Measurements from ENCODE around the gene PER2. TPM values are rescaled to one million over a fixed set of nuclear protein-coding genes. Genes with fewer than 3 reads are reported as not detected.

PER2 gene
- total RNA-seq, 1 experiment from 2014 or later, result 6.6 TPM

DNA sequence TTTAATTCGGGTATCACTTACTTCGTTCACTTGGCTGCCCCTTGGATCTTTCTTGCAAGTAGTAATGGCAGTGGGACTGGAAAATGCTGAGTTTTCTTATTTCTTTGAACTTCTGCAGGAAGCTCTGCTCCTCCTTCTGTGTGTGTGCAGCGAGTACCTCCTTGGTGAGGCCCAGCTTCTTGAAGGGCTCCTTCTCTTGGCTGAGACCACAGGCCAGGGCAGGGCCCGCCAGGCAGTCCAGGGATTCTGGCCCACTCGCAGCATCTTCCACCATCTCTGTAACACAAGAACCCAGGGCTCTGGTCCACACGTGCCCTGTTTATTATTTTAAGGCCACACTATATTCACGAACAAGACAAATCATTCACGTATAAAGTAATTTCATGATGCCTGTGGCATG lies 32.8 kb downstream of the PER2 start (continued):
- TF ChIP-seq SMAD4 (CRISPR knock-in tag; IDR thresholded peaks at IDR 0.05) (no peak), MYBL2 (CRISPR knock-in tag; IDR thresholded peaks at IDR 0.05) (no peak), FOXP1 (CRISPR knock-in tag; IDR thresholded peaks at IDR 0.05; ENCODE audit: borderline replicate concordance) (no peak)
- TF ChIP-seq, protein P1, sequence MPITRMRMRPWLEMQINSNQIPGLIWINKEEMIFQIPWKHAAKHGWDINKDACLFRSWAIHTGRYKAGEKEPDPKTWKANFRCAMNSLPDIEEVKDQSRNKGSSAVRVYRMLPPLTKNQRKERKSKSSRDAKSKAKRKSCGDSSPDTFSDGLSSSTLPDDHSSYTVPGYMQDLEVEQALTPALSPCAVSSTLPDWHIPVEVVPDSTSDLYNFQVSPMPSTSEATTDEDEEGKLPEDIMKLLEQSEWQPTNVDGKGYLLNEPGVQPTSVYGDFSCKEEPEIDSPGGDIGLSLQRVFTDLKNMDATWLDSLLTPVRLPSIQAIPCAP (CRISPR knock-in tag; IDR thresholded peaks at IDR 0.05), result no peak
- TF ChIP-seq, protein P2, sequence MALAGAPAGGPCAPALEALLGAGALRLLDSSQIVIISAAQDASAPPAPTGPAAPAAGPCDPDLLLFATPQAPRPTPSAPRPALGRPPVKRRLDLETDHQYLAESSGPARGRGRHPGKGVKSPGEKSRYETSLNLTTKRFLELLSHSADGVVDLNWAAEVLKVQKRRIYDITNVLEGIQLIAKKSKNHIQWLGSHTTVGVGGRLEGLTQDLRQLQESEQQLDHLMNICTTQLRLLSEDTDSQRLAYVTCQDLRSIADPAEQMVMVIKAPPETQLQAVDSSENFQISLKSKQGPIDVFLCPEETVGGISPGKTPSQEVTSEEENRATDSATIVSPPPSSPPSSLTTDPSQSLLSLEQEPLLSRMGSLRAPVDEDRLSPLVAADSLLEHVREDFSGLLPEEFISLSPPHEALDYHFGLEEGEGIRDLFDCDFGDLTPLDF (CRISPR knock-in tag; IDR thresholded peaks at IDR 0.05), result no peak

DNA sequence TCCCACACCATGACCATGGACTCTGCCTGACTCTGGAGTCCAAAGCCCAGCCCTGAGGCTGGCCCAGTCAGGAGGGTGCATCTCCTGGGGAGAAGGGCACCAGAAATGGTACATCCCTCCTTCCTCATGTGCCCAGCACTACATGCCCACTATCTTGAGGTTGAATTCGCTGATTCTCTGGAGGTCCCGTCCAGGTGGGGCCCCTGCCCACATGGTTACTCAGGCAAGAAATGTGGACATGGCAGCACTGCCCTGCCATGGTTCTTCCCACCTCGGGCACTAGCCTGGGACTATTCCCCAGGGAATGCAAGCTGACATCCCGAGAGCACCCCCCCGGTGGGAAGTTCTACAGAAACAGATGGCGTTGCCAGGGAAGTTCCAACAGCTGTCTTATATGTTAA lies 33.3 kb downstream of the PER2 start:
- DNase-seq (ENCODE audit: low spot score) (no peak), ATAC-seq (no peak)
- ChIA-PET POLR2A (no interaction called here), CTCF (interaction anchor here (1.2 to 2.9 kb wide), 2 partner anchors 9 to 12 kb away, joined by 5 to 16 read pairs; no protein-coding TSS in a partner anchor)
- Mint-ChIP-seq H3K9me3 (no peaks in the 10 kb centered on the region), H3K36me3 (no peaks in the 10 kb centered on the region; the same call in 1 of the 2 replicates), H3K4me3 (no peak overlapping the region), H3K4me1 (0 out of 2 replicates have a peak, but pooled peaks cover 2% of the 10 kb centered on the region), H3K27me3 (ENCODE audit: low read depth) (no peaks in the 10 kb centered on the region), H3K27ac (no peak overlapping the region)
- TF ChIP-seq ZNF232 (CRISPR knock-in tag; IDR thresholded peaks at IDR 0.05) (no peak), FOXJ3 (CRISPR knock-in tag; IDR thresholded peaks at IDR 0.05; ENCODE audit: borderline replicate concordance) (no peak), ZNF317 (CRISPR knock-in tag; IDR thresholded peaks at IDR 0.05; ENCODE audit: borderline replicate concordance, low read depth) (no peak), ZNF121 (CRISPR knock-in tag; IDR thresholded peaks at IDR 0.05) (no peak), SMAD4 (CRISPR knock-in tag; IDR thresholded peaks at IDR 0.05) (no peak), ZNF219 (CRISPR knock-in tag; IDR thresholded peaks at IDR 0.05; ENCODE audit: borderline replicate concordance) (no peak), RORB (CRISPR knock-in tag; IDR thresholded peaks at IDR 0.05) (no peak), NR2C2 (CRISPR knock-in tag; IDR thresholded peaks at IDR 0.05) (no peak), JAZF1 (CRISPR knock-in tag; IDR thresholded peaks at IDR 0.05) (no peak)
- TF ChIP-seq, protein P3, sequence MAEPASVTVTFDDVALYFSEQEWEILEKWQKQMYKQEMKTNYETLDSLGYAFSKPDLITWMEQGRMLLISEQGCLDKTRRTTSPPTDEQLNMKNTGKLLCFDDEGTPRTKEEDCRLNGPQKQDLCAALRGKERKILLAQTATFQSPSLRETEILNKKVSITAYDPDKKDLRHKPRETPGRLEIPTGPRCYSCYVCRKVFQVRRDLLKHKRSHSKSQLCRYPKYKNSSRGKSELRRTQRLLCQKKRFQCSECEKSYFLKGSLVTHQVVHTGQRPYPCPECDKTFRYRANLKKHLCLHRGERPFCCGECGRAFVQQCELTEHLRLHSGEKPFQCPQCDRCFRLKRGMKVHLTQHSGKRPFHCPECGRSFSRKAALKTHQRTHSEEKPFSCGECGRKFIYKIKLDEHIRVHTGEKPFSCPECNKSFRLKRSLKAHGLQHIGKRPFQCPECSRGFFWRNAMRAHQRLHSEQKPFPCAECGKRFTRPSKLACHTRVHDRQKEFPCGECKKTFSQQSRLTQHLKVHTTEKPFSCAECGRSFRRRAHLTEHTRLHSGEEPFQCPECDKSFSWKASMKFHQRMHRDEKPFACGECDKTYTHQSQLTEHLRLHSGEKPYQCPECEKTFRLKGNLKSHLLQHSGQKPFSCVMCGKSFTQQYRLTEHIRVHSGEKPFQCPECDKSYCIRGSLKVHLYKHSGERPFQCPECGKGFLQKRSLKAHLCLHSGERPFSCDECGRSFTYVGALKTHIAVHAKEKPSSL (CRISPR knock-in tag; conservative IDR thresholded peaks at IDR 0.05), result no peak
- TF ChIP-seq, protein P4, sequence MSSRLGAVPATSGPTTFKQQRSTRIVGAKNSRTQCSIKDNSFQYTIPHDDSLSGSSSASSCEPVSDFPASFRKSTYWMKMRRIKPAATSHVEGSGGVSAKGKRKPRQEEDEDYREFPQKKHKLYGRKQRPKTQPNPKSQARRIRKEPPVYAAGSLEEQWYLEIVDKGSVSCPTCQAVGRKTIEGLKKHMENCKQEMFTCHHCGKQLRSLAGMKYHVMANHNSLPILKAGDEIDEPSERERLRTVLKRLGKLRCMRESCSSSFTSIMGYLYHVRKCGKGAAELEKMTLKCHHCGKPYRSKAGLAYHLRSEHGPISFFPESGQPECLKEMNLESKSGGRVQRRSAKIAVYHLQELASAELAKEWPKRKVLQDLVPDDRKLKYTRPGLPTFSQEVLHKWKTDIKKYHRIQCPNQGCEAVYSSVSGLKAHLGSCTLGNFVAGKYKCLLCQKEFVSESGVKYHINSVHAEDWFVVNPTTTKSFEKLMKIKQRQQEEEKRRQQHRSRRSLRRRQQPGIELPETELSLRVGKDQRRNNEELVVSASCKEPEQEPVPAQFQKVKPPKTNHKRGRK (CRISPR knock-in tag; IDR thresholded peaks at IDR 0.05; ENCODE audit: borderline replicate concordance), result no peak
- TF ChIP-seq, protein P5, sequence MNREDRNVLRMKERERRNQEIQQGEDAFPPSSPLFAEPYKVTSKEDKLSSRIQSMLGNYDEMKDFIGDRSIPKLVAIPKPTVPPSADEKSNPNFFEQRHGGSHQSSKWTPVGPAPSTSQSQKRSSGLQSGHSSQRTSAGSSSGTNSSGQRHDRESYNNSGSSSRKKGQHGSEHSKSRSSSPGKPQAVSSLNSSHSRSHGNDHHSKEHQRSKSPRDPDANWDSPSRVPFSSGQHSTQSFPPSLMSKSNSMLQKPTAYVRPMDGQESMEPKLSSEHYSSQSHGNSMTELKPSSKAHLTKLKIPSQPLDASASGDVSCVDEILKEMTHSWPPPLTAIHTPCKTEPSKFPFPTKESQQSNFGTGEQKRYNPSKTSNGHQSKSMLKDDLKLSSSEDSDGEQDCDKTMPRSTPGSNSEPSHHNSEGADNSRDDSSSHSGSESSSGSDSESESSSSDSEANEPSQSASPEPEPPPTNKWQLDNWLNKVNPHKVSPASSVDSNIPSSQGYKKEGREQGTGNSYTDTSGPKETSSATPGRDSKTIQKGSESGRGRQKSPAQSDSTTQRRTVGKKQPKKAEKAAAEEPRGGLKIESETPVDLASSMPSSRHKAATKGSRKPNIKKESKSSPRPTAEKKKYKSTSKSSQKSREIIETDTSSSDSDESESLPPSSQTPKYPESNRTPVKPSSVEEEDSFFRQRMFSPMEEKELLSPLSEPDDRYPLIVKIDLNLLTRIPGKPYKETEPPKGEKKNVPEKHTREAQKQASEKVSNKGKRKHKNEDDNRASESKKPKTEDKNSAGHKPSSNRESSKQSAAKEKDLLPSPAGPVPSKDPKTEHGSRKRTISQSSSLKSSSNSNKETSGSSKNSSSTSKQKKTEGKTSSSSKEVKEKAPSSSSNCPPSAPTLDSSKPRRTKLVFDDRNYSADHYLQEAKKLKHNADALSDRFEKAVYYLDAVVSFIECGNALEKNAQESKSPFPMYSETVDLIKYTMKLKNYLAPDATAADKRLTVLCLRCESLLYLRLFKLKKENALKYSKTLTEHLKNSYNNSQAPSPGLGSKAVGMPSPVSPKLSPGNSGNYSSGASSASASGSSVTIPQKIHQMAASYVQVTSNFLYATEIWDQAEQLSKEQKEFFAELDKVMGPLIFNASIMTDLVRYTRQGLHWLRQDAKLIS (CRISPR knock-in tag; IDR thresholded peaks at IDR 0.05; ENCODE audit: borderline replicate concordance), result no peak
- TF ChIP-seq, protein P6, sequence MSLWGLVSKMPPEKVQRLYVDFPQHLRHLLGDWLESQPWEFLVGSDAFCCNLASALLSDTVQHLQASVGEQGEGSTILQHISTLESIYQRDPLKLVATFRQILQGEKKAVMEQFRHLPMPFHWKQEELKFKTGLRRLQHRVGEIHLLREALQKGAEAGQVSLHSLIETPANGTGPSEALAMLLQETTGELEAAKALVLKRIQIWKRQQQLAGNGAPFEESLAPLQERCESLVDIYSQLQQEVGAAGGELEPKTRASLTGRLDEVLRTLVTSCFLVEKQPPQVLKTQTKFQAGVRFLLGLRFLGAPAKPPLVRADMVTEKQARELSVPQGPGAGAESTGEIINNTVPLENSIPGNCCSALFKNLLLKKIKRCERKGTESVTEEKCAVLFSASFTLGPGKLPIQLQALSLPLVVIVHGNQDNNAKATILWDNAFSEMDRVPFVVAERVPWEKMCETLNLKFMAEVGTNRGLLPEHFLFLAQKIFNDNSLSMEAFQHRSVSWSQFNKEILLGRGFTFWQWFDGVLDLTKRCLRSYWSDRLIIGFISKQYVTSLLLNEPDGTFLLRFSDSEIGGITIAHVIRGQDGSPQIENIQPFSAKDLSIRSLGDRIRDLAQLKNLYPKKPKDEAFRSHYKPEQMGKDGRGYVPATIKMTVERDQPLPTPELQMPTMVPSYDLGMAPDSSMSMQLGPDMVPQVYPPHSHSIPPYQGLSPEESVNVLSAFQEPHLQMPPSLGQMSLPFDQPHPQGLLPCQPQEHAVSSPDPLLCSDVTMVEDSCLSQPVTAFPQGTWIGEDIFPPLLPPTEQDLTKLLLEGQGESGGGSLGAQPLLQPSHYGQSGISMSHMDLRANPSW (CRISPR knock-in tag; conservative IDR thresholded peaks at IDR 0.05; ENCODE audit: low read depth), result no peak
